Tibial nerve (tissue), 4 donors: ENCODE results near the gene RHD.

Experiments used
- CTCF ChIP-seq, 5 experiments: fragments of 200-600 bp in 3 of 5; fragments of 450-650 bp in 2 of 5; sonication (generic) in 3 of 5; IDR thresholded peaks; one replicate each; pipeline ENCODE4 v1.5.1; 2016 to 2019; ENCODE audit warnings: antibody characterized with exemption in 5 of 5, mild to moderate bottlenecking in 3 of 5, moderate library complexity in 2 of 5
- EP300 ChIP-seq, 2 donors: sonication (generic); formaldehyde crosslinking; IDR thresholded peaks; one replicate each; pipeline ENCODE4 v1.6.1; 2017; ENCODE audit warnings: antibody characterized with exemption in 2 of 2, mild to moderate bottlenecking in 1 of 2
- POLR2A ChIP-seq, 2 donors: fragments of 450-650 bp; IDR thresholded peaks; one replicate each; pipeline ENCODE4 v1.6.1; 2017; ENCODE audit warnings: antibody characterized with exemption in 2 of 2, mild to moderate bottlenecking in 2 of 2, moderate library complexity in 2 of 2

GRCh38 chr1:25245809-25246599 is 26.3 kb upstream of the RHD start:
- TF ChIP-seq CTCF (IDR thresholded peaks at IDR 0.05) (no peak), EP300 (IDR thresholded peaks at IDR 0.05) (no peak), POLR2A (IDR thresholded peaks at IDR 0.05) (no peak)
